ENCODE data around the gene TGFB1.
A peak's percentile ranks its signal among the peaks of the same experiment; 100 is the strongest.
"Not testable (repeated sequence)": the region's sequence is repeated elsewhere in the genome, so short reads cannot be mapped to it uniquely, and the experiment has no call there.

The TGFB1 gene

DNA sequence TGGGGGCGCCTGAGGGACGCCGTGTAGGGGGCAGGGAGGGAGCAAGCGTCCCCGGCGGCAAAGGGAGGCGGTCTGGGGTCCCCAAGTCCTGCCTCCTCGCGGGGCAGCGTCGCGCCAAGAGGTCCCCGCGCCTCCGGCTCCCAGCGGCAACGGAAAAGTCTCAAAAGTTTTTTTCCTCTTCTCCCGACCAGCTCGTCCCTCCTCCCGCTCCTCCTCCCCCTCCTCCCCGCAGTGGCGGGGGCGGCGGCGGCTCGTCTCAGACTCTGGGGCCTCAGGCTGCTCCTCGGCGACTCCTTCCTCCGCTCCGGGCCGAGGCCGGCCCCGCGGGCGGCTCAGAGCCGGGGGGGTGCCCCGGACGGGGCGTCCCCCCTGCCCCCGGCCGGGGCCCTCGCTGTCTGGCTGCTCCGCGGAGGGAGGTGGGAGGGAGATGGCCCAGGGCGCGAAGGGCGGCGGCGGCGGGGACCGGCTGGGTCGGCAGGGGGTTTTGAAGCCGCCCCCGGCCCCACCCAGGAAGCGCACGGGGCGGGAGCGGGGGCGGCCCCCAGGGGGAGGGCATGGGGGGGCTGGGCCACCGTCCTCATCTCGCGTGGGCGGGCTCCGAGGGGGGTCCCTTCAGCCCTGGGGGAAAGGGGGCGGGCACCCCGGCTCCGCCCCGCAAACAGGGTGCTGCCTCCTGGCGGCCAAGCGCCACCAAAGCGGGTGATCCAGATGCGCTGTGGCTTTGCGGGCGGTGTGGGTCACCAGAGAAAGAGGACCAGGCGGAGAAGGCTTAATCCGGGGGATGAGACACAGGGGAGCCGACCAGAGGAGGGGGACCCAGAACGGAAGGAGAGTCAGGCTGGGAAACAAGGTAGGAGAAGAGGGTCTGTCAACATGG lies at the start of gene TGFB1:
TSS of gene TGFB1 (minus strand) at position 457 of the 877 bp plus-strand sequence. CDS start 878 bp downstream, outside the sequence.
- DNase-seq (ENCODE audit: low read depth in 3 of 3, low spot score in 1 of 3), result peak; percentile 88 to 91 (median 90)

- no peak for DNase-seq (ENCODE audit: low read depth in 3 of 3, low spot score in 1 of 3)
These were observed 48.3 kb upstream of the TGFB1 start for GRCh38 chr19:41402010-41402409.

- DNase-seq (ENCODE audit: low read depth in 3 of 3, low spot score in 1 of 3), result no peak
These were observed 47.8 kb upstream of the TGFB1 start for GRCh38 chr19:41401483-41401882.

DNA sequence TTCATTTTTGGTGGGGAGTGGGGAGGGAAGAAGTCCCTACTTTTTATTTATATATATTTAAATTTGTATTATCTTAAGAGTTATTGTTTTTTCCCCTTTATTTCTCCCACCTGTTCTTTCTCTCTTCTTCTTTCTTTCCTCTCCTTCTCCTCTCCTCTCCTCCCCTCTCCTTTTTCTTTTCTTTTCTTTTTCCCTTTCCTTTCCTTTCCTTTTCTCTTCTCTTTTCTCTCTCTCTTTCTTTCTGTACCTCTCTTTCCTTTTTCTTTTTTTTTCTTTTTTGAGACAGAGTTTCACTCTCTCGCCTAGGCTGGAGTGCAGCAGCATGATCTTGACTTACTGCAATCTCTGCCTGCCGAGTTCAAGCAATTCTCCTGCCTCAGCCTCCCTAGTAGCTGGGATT lies 45.8 kb upstream of the TGFB1 start:
- DNase-seq (ENCODE audit: low read depth in 3 of 3, low spot score in 1 of 3), result no peak

DNA sequence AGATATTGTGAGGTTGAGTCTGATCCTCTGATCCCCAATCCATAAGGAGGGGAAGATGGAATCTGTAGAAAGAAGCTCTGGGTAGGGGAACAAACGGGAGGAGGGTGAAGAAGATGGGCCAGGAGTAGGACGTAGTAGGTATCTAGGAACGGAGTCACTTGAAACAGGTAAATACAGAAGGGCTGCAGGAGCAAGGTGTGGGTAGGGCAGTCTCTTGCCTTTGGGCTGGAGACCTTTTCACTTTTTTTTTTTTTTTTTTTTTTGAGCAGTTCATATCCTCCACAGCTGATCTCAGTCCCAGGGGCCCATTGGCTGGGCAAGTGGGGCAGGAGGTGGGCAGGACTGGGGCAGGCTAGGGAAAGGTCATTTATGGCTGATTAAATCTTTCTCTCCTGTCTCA lies 45.4 kb upstream of the TGFB1 start:
- no peak for DNase-seq (ENCODE audit: low read depth in 3 of 3, low spot score in 1 of 3)

DNA sequence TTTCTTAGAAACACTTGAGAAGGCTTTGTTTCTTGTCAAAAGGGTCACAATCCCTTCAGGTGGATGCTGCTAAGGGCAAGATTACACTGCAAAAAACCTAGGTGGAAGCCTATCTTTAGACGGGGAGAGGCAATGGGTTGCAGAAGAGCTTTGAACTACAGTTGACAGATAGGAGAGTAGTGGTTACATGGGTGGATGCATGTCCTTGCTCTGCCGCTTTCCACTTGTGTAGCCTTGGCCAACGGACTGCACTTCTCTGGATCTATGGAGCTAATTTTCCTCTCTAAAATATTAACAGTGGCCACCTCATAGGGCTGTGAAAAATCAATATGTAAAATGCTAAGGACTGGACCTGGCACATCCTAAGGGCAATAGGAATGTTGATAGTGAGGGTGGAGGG lies 44.9 kb upstream of the TGFB1 start:
- DNase-seq (ENCODE audit: low read depth in 3 of 3, low spot score in 1 of 3), result no peak

- DNase-seq (ENCODE audit: low read depth in 3 of 3, low spot score in 1 of 3), result no peak
These were observed 44.3 kb upstream of the TGFB1 start for GRCh38 chr19:41398050-41398418.

GRCh38 chr19:41397086-41398049 lies 43.6 kb upstream of the TGFB1 start, which contains the start of the genes BCKDHA and EXOSC5:
BCKDHA (plus strand) TSS chr19:41397818; CDS start chr19:41397828, 10 bp downstream.
EXOSC5 (minus strand) TSS chr19:41397359; CDS start chr19:41397328, 31 bp downstream.
- peak; percentile 94 to 100 (median 97) for DNase-seq (ENCODE audit: low read depth in 3 of 3, low spot score in 1 of 3)

- no peak for DNase-seq (ENCODE audit: low read depth in 3 of 3, low spot score in 1 of 3)
These were observed 41.6 kb upstream of the TGFB1 start for GRCh38 chr19:41395355-41395754.

- no peak for DNase-seq (ENCODE audit: low read depth in 3 of 3, low spot score in 1 of 3)
These were observed 39.1 kb upstream of the TGFB1 start for GRCh38 chr19:41392775-41393174.

DNA sequence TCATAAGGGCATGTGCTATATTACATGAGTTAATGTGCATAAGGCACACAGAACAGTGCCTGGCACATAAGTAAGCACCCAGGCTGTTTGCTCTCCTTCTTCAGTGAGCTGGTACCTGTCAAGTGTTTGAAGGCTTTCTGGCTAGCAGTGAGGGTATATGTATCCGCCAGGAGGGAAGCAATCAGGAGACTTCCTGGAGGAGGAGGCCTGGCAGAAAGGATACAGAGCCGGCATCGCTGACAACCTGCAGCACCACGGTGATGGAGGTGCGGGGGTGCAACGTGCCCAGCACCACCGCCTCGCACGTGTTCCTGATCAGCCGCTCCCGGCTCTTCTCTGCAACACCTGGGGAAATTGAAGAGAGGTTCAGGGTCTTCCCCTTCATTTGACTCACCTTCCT lies 37.9 kb upstream of the TGFB1 start:
- no peak for DNase-seq (ENCODE audit: low read depth in 3 of 3, low spot score in 1 of 3)

DNA sequence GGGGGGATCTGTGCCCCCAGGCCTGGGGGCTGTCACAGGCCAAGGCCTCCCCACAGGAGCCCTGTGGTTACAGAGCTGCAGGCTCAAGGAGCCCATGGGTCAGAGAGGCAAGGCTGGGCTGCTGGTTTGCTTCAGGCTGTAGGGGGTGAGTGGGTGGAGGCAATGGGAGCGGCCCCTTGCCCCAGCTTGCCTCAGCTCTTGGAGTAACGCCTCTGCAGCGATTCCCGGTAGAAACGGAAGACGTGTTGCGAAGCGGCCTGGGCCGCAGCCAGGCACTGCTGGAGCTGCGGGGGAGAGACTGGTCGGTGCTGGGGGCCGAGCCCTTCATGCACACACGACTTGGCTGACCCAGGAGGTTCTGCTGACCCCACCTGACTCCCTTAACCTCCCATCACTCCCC lies 32.7 kb upstream of the TGFB1 start:
- DNase-seq (ENCODE audit: low read depth in 3 of 3, low spot score in 1 of 3), result no peak

GRCh38 chr19:41384351-41384750 lies 30.6 kb upstream of the TGFB1 start:
- DNase-seq (ENCODE audit: low read depth in 3 of 3, low spot score in 1 of 3), result no peak

GRCh38 chr19:41381536-41381935 lies 27.8 kb upstream of the TGFB1 start:
- DNase-seq (ENCODE audit: low read depth in 3 of 3, low spot score in 1 of 3), result not testable (repeated sequence)

- DNase-seq (ENCODE audit: low read depth in 3 of 3, low spot score in 1 of 3), result no peak
These were observed 24.4 kb upstream of the TGFB1 start for GRCh38 chr19:41377977-41378709.

GRCh38 chr19:41376998-41377365 lies 23.3 kb upstream of the TGFB1 start:
- DNase-seq (ENCODE audit: low read depth in 3 of 3, low spot score in 1 of 3), result no peak

- no peak for DNase-seq (ENCODE audit: low read depth in 3 of 3, low spot score in 1 of 3)
These were observed 22.7 kb upstream of the TGFB1 start, which contains the start of gene TMEM91 for GRCh38 chr19:41376241-41376997. TMEM91 (plus strand) TSS chr19:41376533; CDS start chr19:41378310, 1,777 bp downstream.

DNA sequence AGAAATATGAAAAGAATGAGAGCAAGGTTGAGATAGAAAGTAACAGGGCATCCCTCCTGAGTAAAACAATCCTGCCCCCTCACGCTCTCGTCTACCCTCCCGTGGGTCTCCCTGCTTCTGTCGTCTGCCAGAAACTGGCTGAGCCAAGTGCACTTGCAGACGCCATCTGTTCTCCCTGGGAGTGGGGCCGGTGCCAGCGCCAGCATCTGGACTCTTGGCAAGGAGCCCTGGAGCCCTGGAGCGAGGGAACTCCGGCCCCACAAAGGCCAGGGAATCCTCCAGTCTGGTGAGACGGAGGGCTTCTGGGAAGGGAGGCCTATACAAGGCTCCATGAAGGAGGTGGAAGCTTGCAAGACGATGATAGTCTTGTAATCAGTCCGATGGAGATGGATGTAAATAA lies 20.3 kb upstream of the TGFB1 start:
- no peak for DNase-seq (ENCODE audit: low read depth in 3 of 3, low spot score in 1 of 3)

DNA sequence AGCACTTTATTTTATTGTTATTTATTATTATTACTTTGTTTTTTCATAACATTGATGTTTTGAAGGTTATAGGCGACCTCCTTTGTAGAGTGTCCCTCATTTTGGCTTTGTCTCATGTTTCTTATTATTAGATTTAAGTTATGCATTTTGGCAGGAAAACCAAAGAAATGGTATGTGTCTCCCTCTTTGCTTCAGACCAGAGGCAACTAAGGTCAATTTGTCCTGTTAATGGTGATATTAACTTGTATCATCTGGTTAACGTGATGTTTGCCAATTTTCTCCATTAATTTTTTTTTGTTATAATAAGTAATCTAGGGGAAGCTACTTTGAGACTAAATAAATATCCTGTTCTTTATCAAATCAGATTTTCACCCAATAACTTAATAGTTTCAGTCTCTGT lies 18.8 kb upstream of the TGFB1 start:
- DNase-seq (ENCODE audit: low read depth in 3 of 3, low spot score in 1 of 3), result no peak

DNA sequence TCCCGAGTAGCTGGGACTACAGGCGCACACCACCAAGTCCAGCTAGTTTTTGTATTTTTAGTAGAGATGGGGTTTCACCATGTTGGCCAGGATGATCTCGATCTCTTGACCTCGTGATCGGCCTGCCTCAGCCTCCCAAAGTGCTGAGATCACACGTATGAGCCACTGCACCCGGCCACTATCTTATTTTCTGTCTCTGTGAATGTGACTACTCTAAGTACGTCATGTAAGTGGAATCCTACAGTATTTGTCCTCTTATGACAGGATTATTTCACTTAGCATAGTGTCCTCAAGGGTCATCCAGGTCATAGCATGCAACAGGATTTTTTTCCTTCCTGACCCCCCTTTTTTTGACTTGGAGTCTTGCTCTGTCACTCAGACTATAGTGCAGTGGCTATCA lies 17.8 kb upstream of the TGFB1 start:
- DNase-seq (ENCODE audit: low read depth in 3 of 3, low spot score in 1 of 3), result no peak

Data from stimulated activated CD4-positive, alpha-beta T cell treated with anti-CD3 and anti-CD28 coated beads, TNF-alpha, amount 100 ng/mL, for 1 hour (primary cell).